H1 (cell line): ENCODE measurements around the gene SLC13A5. TPM values are rescaled to one million over a fixed set of nuclear protein-coding genes. Genes with fewer than 3 reads are reported as not detected.

Source experiments
- ATF2 ChIP-seq: IDR thresholded peaks from 2 replicates; pipeline ENCODE4 v1.6.1; 2012; ENCODE audit warnings: low read length, inconsistent platforms
- CHD2 ChIP-seq: IDR thresholded peaks from 2 replicates; pipeline ENCODE4 v1.6.1; 2012; ENCODE audit warnings: low read length, improper control_type of control experiment
- FOSL1 ChIP-seq: IDR thresholded peaks from 2 replicates; pipeline ENCODE4 v1.6.1; 2011; ENCODE audit warnings: mild to moderate bottlenecking, low read depth, low read length, moderate library complexity; ENCODE audit not compliant: insufficient read depth
- polyA plus RNA-seq, 7 experiments: library from polyadenylated mRNA; depleted of rRNA in 3 of 7; stranded (reverse) in 5 of 7; unstranded in 2 of 7; fragments of >200 nt in 5 of 7; fragments of 200-250 nt in 2 of 7; gene quantifications; 1 replicate in 5 of 7; 2 replicates in 1 of 7; 4 replicates in 1 of 7; pipeline versions ENCODE4 v1.2.1 to v1.2.3, GENCODE V29; 2011 to 2013; ENCODE audit warnings: missing spikeins in 2 of 7, mixed read lengths in 2 of 7
- total RNA-seq: library from RNA; stranded (reverse); fragmentation: NEBNext Ultra II Directional; extraction: Animal tissue kit (Norgen Biotek cat#: 25700); gene quantifications from 2 replicates; pipeline ENCODE4 v1.2.1, GENCODE V29; 2021

Gene SLC13A5
- total and polyA plus RNA-seq, 2 of the 8 experiments (the other 6 are each of a cell fraction or from before 2014, with no cell fraction given): 2.1 to 2.6 TPM

- no peak for TF ChIP-seq CHD2
- no peak for TF ChIP-seq FOSL1
- TF ChIP-seq ATF2: no peak
Observed at GRCh38 chr17:6679241-6679640, 33.9 kb downstream of the SLC13A5 start (continued).
